ENCODE data around the gene INPP1.

DNA sequence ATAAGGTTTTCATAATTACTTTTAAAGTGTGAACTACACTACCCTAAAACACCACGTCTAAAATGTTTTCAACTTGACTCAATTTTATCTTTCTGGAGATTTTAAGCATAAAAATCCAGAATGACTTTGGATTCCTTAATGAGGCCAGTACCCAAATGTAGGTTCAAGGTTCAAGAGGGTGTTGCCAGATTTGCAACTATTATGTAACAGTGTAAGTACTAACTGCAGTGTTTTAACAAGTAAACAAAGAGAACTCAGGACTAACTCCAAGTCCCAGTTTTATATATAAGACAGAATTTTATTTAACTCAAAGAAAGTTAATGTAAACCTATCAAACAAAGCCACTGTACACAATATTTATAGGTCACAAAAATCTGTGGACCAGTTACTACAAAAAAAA, 29.5 kb upstream of the INPP1 start:
- TF ChIP-seq CTCF (IDR thresholded peaks at IDR 0.05) (no peak), POLR2AphosphoS5 (IDR thresholded peaks at IDR 0.05) (no peak), POLR2A (IDR thresholded peaks at IDR 0.05) (no peak)
